CD14-positive monocyte (primary cell): ENCODE measurements around the gene CAPN3. TPM values are rescaled to one million over a fixed set of nuclear protein-coding genes. Genes with fewer than 3 reads are reported as not detected.

ENCODE experiments used
- DNase-seq, 3 donors: peaks; one replicate each; pipeline ENCODE4 v3.0.0-alpha.2; 2011 to 2022
- H2AFZ ChIP-seq: 2 replicates; pipeline ENCODE4 v1.6.0; 2012; ENCODE audit warnings: mild to moderate bottlenecking, low read depth, low read length, inconsistent platforms; ENCODE audit not compliant: insufficient read depth, poor library complexity, severe bottlenecking
- H3K27ac ChIP-seq, 2 donors: 1 replicate in 1 of 2; 2 replicates in 1 of 2; pipeline ENCODE4 v1.5.1; 2012 to 2013; ENCODE audit warnings: low read length in 2 of 2, control low read depth in 1 of 2, inconsistent platforms in 1 of 2, low read depth in 1 of 2, mild to moderate bottlenecking in 1 of 2
- H3K27me3 ChIP-seq, 2 donors: one replicate each; pipeline versions ENCODE4 v1.6.0 to v1.6.1; 2011 to 2013; ENCODE audit warnings: low read length in 2 of 2; ENCODE audit not compliant: control insufficient read depth in 2 of 2, insufficient read depth in 2 of 2
- H3K36me3 ChIP-seq, 2 donors: replicated peaks in 1 of 2; 1 replicate in 1 of 2; 2 replicates in 1 of 2; pipeline versions ENCODE4 v1.5.1 to v1.6.1; 2012 to 2013; ENCODE audit warnings: low read length in 2 of 2, control low read depth in 1 of 2, inconsistent platforms in 1 of 2, mild to moderate bottlenecking in 1 of 2; ENCODE audit not compliant: insufficient read depth in 2 of 2, control insufficient read depth in 1 of 2
- H3K4me1 ChIP-seq, 2 donors: 1 replicate in 1 of 2; 2 replicates in 1 of 2; pipeline versions ENCODE4 v1.5.1 to v1.6.1; 2012 to 2013; ENCODE audit warnings: low read length in 2 of 2, control low read depth in 1 of 2, inconsistent platforms in 1 of 2, mild to moderate bottlenecking in 1 of 2, moderate library complexity in 1 of 2; ENCODE audit not compliant: insufficient read depth in 2 of 2, control insufficient read depth in 1 of 2
- H3K4me2 ChIP-seq: replicated peaks from 2 replicates; pipeline ENCODE3; 2012; ENCODE audit warnings: low read length, moderate library complexity, mild to moderate bottlenecking; ENCODE audit not compliant: poor library complexity, severe bottlenecking; ENCODE audit errors: extremely low read depth
- H3K4me3 ChIP-seq, 3 experiments: fragments of 200-600 bp in 1 of 3; sonication (generic) in 1 of 3; replicated peaks in 1 of 3; 1 replicate in 2 of 3; 2 replicates in 1 of 3; pipeline ENCODE4 v1.5.1; 2011 to 2013; ENCODE audit warnings: low read length in 3 of 3, mild to moderate bottlenecking in 3 of 3, control low read depth in 2 of 3, low read depth in 2 of 3, inconsistent platforms in 1 of 3, moderate library complexity in 1 of 3
- H3K79me2 ChIP-seq: 2 replicates; pipeline ENCODE4 v1.6.0; 2012; ENCODE audit warnings: mild to moderate bottlenecking, control low read depth, inconsistent platforms, low read length, moderate library complexity; ENCODE audit not compliant: insufficient read depth
- H3K9ac ChIP-seq: 2 replicates; pipeline ENCODE4 v1.6.0; 2017; ENCODE audit warnings: low read length, mild to moderate bottlenecking; ENCODE audit not compliant: insufficient read depth, poor library complexity, severe bottlenecking
- H3K9me3 ChIP-seq, 2 donors: replicated peaks in 1 of 2; 1 replicate in 1 of 2; 2 replicates in 1 of 2; pipeline versions ENCODE4 v1.5.1 to v1.6.1; 2012 to 2013; ENCODE audit warnings: low read length in 2 of 2, control low read depth in 1 of 2; ENCODE audit not compliant: control insufficient read depth in 1 of 2, insufficient read depth in 1 of 2
- H4K20me1 ChIP-seq: 2 replicates; pipeline ENCODE4 v1.6.0; 2012; ENCODE audit warnings: mild to moderate bottlenecking, low read length, control low read depth, moderate library complexity; ENCODE audit not compliant: insufficient read depth
- H3K27ac Mint-ChIP-seq, 7 donors: one replicate each; pipeline ENCODE4 v1.8.0; 2020; ENCODE audit warnings: mild to moderate bottlenecking in 7 of 7, mixed read lengths in 7 of 7, moderate library complexity in 6 of 7, inconsistent platforms in 2 of 7
- H3K27me3 Mint-ChIP-seq, 3 donors: one replicate each; pipeline ENCODE4 v1.8.0; 2021 to 2022; ENCODE audit warnings: low read depth in 3 of 3, mild to moderate bottlenecking in 3 of 3, mixed read lengths in 3 of 3, moderate library complexity in 3 of 3, inconsistent platforms in 1 of 3
- H3K36me3 Mint-ChIP-seq, 2 donors: one replicate each; pipeline ENCODE4 v1.8.0; 2020; ENCODE audit warnings: mixed read lengths in 2 of 2, inconsistent platforms in 1 of 2, mild to moderate bottlenecking in 1 of 2
- H3K4me1 Mint-ChIP-seq: one replicate; pipeline ENCODE4 v1.8.0; 2020; ENCODE audit warnings: mild to moderate bottlenecking, mixed read lengths
- H3K4me3 Mint-ChIP-seq, 2 donors: one replicate each; pipeline ENCODE4 v1.8.0; 2020; ENCODE audit warnings: mild to moderate bottlenecking in 2 of 2, mixed read lengths in 2 of 2, moderate library complexity in 1 of 2
- H3K9me3 Mint-ChIP-seq, 7 donors: one replicate each; pipeline ENCODE4 v1.8.0; 2020 to 2022; ENCODE audit warnings: mixed read lengths in 7 of 7, mild to moderate bottlenecking in 6 of 7, moderate library complexity in 6 of 7, inconsistent platforms in 2 of 7
- CTCF ChIP-seq: fragments of 200-600 bp; IDR thresholded peaks from one replicate; pipeline ENCODE4 v1.8.0; 2022; ENCODE audit warnings: antibody characterized with exemption, mild to moderate bottlenecking
- WGBS: methylation state at CpG from one replicate; pipeline ENCODE4 v1.1.5; 2013; ENCODE audit warnings: missing lambda C conversion rate; ENCODE audit not compliant: insufficient coverage; 5-methylcytosine and 5-hydroxymethylcytosine counted together
- intact Hi-C, 2 donors: fragments of 100-400 bp; cut with micrococcal nuclease; formaldehyde crosslinking; loops; one replicate each; pipeline versions ENCODE4 v1.15.0 to v1.15.1; 2023
- polyA plus RNA-seq, 3 donors: library from polyadenylated mRNA; depleted of rRNA in 1 of 3; unstranded in 2 of 3; stranded (reverse) in 1 of 3; fragments of 300-500 nt in 2 of 3; fragments of >200 nt in 1 of 3; fragmentation: Illumina TruSeq in 2 of 3; gene quantifications; 1 replicate in 2 of 3; 2 replicates in 1 of 3; pipeline ENCODE4 v1.2.3, GENCODE V29; 2012 to 2021

The CAPN3 gene
- polyA plus RNA-seq, 3 donors, result 2.9 to 76.5 (median 3.6) TPM

- peaks cover 0 to 2% (median 0%) of the 10 kb centered on the region in 3 donors for H3K27me3 Mint-ChIP-seq
- H4K20me1 ChIP-seq, result no peaks in the 10 kb centered on the region
- peak; percentile 48 for TF ChIP-seq CTCF
- no peak overlapping the region for H3K4me3 ChIP-seq
- H3K9ac ChIP-seq, result no peak overlapping the region
- no peaks in the 10 kb centered on the region for H3K27me3 ChIP-seq
- no peaks in the 10 kb centered on the region for H3K9me3 Mint-ChIP-seq
- peaks cover 0 to 7% of the 10 kb centered on the region in 2 donors for H3K36me3 ChIP-seq
- no peak overlapping the region for H3K4me2 ChIP-seq
- peaks cover 49 to 52% of the 10 kb centered on the region in 2 donors for H3K4me1 ChIP-seq
- H3K9me3 ChIP-seq, result no peaks in the 10 kb centered on the region
- peaks cover 50% of the 10 kb centered on the region for H3K4me1 Mint-ChIP-seq
- peaks cover 0 to 2% of the 10 kb centered on the region in 2 donors for H3K36me3 Mint-ChIP-seq
- H3K27ac Mint-ChIP-seq, result peak overlapping the region in 5 of 7 donors; percentile 11 to 70 (median 30)
- intact Hi-C loops, result no loop called here
- peak in 2 of 3 donors; percentile 32 to 46 for DNase-seq
- peak overlapping the region in 1 of 2 donors; percentile 80 for H3K27ac ChIP-seq
- no peak overlapping the region for H2AFZ ChIP-seq
- no CpG with 5 or more reads among the region's 2 CpGs for WGBS
- no peak overlapping the region for H3K4me3 Mint-ChIP-seq
- H3K79me2 ChIP-seq, result no peaks in the 10 kb centered on the region
Observed at GRCh38 chr15:42371096-42371495, 11.8 kb downstream of the CAPN3 start.

- H3K9me3 Mint-ChIP-seq, result peaks cover 3 to 8% (median 5%) of the 10 kb centered on the region in 7 donors
- H3K27ac Mint-ChIP-seq, result no peak overlapping the region
- H3K9ac ChIP-seq, result no peak overlapping the region
- peaks cover 0 to 2% (median 0%) of the 10 kb centered on the region in 3 donors for H3K27me3 Mint-ChIP-seq
- peaks cover 0 to 7% of the 10 kb centered on the region in 2 donors for H3K36me3 ChIP-seq
- H3K9me3 ChIP-seq, result peaks cover 0 to 5% of the 10 kb centered on the region in 2 donors
- TF ChIP-seq CTCF, result no peak
- peaks cover 29% of the 10 kb centered on the region for H3K4me1 Mint-ChIP-seq
- no peaks in the 10 kb centered on the region for H3K79me2 ChIP-seq
- DNase-seq, result no peak
- H3K27ac ChIP-seq, result no peak overlapping the region
- peaks cover 5 to 11% of the 10 kb centered on the region in 2 donors for H3K36me3 Mint-ChIP-seq
- intact Hi-C loops, result no loop called here
- peaks cover 27 to 30% of the 10 kb centered on the region in 2 donors for H3K4me1 ChIP-seq
- H3K4me3 ChIP-seq, result no peak overlapping the region
- H2AFZ ChIP-seq, result no peak overlapping the region
- no peaks in the 10 kb centered on the region for H3K27me3 ChIP-seq
- H4K20me1 ChIP-seq, result no peaks in the 10 kb centered on the region
- H3K4me2 ChIP-seq, result no peak overlapping the region
- 100% methylated on average over 1 of the region's 1 CpG for WGBS
- H3K4me3 Mint-ChIP-seq, result no peak overlapping the region
Observed at GRCh38 chr15:42373274-42373673, 14.0 kb downstream of the CAPN3 start.
